OCI-LY3 (cell line): ENCODE measurements around the gene CCND1.

Experiments
- EZH2phosphoT487 ChIP-seq: fragments of 200-600 bp; shearing (Covaris generic); IDR thresholded peaks from 2 replicates; pipeline ENCODE4 v1.6.1; 2018; ENCODE audit warnings: antibody characterized with exemption, mixed run types, low read depth
- TF ChIP-seq, protein P1 (sequence below): fragments of 200-600, 300-600 bp; sonication (generic); IDR thresholded peaks from 2 replicates; pipeline ENCODE4 v1.5.1; 2014; ENCODE audit warnings: antibody characterized with exemption, low read length, low read depth

DNA sequence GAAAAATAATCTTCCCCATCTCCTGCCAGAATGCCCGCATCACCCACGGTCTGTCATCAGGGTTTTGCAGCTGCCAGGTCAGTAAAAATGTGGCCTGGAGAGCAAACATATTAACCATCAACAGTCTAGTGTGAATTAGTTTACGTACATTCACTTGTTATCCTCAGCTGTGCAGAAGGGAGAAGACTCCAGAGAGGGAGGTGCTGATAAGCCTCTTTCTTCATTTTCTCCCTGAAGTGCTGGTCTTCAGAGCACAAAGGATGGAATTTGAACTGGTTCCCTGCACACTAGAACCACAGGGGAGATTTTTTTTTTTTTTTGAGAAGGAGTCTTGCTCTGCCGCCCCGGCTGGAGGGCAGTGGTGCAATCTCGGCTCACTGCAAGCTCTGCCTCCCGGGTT is 54.6 kb downstream of the CCND1 start:
- TF ChIP-seq, protein P1, sequence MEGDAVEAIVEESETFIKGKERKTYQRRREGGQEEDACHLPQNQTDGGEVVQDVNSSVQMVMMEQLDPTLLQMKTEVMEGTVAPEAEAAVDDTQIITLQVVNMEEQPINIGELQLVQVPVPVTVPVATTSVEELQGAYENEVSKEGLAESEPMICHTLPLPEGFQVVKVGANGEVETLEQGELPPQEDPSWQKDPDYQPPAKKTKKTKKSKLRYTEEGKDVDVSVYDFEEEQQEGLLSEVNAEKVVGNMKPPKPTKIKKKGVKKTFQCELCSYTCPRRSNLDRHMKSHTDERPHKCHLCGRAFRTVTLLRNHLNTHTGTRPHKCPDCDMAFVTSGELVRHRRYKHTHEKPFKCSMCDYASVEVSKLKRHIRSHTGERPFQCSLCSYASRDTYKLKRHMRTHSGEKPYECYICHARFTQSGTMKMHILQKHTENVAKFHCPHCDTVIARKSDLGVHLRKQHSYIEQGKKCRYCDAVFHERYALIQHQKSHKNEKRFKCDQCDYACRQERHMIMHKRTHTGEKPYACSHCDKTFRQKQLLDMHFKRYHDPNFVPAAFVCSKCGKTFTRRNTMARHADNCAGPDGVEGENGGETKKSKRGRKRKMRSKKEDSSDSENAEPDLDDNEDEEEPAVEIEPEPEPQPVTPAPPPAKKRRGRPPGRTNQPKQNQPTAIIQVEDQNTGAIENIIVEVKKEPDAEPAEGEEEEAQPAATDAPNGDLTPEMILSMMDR, result no peak
- no peak for TF ChIP-seq EZH2phosphoT487
